Ovary (tissue), 3 donors: ENCODE measurements around the gene GRWD1.

Experiments used
- POLR2A ChIP-seq: fragments of 450-650 bp; IDR thresholded peaks from one replicate; pipeline ENCODE4 v1.6.1; 2017; ENCODE audit warnings: antibody characterized with exemption, mild to moderate bottlenecking, moderate library complexity
- TF ChIP-seq, protein P1 (sequence below), 3 donors: fragments of 450-650 bp in 2 of 3; fragments of 200-600 bp in 1 of 3; IDR thresholded peaks; one replicate each; pipeline versions ENCODE4 v1.5.1 to v1.8.0; 2016 to 2022; ENCODE audit warnings: antibody characterized with exemption in 3 of 3, mild to moderate bottlenecking in 1 of 3
- donor health status: DM: no; HTN: no; CAD: no.

DNA sequence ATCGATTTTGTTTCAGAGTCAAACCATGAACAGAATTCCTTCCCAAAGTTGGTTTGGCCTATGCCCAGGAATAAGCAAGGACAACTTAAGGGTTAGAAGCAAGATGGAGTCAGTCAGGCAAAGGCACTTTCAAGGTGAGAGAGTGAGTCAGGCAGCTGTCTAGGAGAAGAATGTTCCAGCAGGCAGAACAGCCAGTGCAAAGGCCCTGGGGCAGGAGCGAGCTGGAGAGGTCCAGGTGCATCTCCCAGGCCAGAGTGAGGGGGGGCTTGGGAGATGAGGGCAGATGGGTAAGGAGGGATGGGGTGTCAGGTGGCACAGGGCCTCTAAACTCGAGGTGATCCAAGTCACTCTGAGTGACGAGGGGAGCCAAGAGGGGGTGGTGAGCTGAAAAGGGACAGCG is 9.2 kb upstream of the GRWD1 start:
- TF ChIP-seq, protein P1, sequence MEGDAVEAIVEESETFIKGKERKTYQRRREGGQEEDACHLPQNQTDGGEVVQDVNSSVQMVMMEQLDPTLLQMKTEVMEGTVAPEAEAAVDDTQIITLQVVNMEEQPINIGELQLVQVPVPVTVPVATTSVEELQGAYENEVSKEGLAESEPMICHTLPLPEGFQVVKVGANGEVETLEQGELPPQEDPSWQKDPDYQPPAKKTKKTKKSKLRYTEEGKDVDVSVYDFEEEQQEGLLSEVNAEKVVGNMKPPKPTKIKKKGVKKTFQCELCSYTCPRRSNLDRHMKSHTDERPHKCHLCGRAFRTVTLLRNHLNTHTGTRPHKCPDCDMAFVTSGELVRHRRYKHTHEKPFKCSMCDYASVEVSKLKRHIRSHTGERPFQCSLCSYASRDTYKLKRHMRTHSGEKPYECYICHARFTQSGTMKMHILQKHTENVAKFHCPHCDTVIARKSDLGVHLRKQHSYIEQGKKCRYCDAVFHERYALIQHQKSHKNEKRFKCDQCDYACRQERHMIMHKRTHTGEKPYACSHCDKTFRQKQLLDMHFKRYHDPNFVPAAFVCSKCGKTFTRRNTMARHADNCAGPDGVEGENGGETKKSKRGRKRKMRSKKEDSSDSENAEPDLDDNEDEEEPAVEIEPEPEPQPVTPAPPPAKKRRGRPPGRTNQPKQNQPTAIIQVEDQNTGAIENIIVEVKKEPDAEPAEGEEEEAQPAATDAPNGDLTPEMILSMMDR (IDR thresholded peaks at IDR 0.05), result no peak
- TF ChIP-seq POLR2A, result no peak
